ENCODE measurements around the gene DEXI.

DEXI gene

GRCh38 chr16:10946308-10946707 lies 4.0 kb upstream of the DEXI start (continued):
- TF ChIP-seq PRDM10 (tag by site-specific recombination; IDR thresholded peaks at IDR 0.05) (peak; percentile 68), ZNF132 (tag by site-specific recombination; IDR thresholded peaks at IDR 0.05; ENCODE audit: borderline replicate concordance) (no peak), ZNF133 (tag by site-specific recombination; IDR thresholded peaks at IDR 0.05) (no peak), ZNF777 (tag by site-specific recombination; IDR thresholded peaks at IDR 0.05; ENCODE audit: borderline replicate concordance) (no peak), SCRT2 (tag by site-specific recombination; IDR thresholded peaks at IDR 0.05) (no peak), ZNF148 (tag by site-specific recombination; IDR thresholded peaks at IDR 0.05; ENCODE audit: borderline replicate concordance) (no peak), SP3 (tag by site-specific recombination; IDR thresholded peaks at IDR 0.05) (peak; percentile 65), ZNF560 (tag by site-specific recombination; IDR thresholded peaks at IDR 0.05; ENCODE audit: borderline replicate concordance) (no peak), IKZF3 (tag by site-specific recombination; IDR thresholded peaks at IDR 0.05) (no peak), ZNF354C (tag by site-specific recombination; IDR thresholded peaks at IDR 0.05; ENCODE audit: borderline replicate concordance, low read depth) (no peak), ZBTB48 (tag by site-specific recombination; IDR thresholded peaks at IDR 0.05) (no peak), WT1 (tag by site-specific recombination; IDR thresholded peaks at IDR 0.05) (peak; percentile 90), ZBTB20 (tag by site-specific recombination; IDR thresholded peaks at IDR 0.05) (peak; percentile 40; the same call in 1 of the 2 replicates), ZFP69B (tag by site-specific recombination; IDR thresholded peaks at IDR 0.05) (no peak), KLF1 (tag by site-specific recombination; IDR thresholded peaks at IDR 0.05) (peak; percentile 83), ZNF157 (tag by site-specific recombination; IDR thresholded peaks at IDR 0.05) (no peak), ZNF600 (tag by site-specific recombination; IDR thresholded peaks at IDR 0.05) (peak; percentile 41; the same call in 1 of the 2 replicates), ZNF623 (tag by site-specific recombination; IDR thresholded peaks at IDR 0.05) (no peak), ZSCAN16 (tag by site-specific recombination; IDR thresholded peaks at IDR 0.05) (no peak), SETDB1 (IDR thresholded peaks at IDR 0.05; ENCODE audit: insufficient read length, low read length) (no peak), RBAK (tag by site-specific recombination; IDR thresholded peaks at IDR 0.05) (no peak), ZNF660 (tag by site-specific recombination; IDR thresholded peaks at IDR 0.05) (no peak), ZXDB (tag by site-specific recombination; IDR thresholded peaks at IDR 0.05) (no peak), ZNF830 (tag by site-specific recombination; IDR thresholded peaks at IDR 0.05; ENCODE audit: low read depth) (no peak)

Measured in HEK293 (cell line).